ENCODE measurements around the gene C16orf95.

The C16orf95 gene

DNA sequence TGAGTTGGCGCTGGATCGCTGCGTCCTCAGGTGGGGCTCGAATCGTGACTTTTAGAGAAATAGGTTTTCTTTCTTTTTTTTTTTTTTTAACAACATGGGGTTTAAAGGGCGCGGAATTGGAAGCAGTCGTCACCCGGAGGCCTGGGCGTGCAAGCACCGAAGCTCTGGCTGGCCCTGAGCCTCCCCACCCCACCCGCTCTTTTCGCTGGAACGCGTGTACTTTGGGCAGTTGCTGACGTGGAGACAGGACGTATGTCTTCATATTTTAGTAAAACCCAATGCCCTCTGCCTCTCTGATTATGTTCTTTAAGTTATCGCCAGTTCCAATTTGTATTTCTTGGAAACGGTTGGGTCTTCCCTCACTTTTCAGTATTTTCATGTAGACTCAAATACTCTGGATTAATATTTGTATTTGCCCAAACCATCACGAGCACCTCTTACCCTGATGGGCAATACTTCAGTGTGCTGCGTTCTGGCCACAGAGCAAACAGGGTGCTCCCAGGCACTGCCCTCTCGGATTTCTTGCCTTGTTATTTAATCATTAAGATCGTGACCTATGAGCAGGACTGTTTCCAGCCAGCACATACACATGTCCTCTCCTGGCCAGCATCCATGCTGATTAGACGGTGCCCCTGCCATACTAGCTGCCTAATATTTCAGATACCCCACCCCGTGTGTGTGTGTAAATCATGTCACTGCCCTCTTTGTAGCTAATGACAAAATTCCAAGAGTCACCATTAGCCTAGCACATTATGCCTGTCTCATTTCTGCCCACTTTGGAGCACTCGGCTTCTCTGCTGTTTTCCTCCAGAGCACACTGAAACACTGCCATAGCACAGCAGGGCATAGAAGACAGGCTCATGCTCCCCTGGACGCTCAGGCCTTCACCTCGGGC, 805 bp upstream of the C16orf95 start:
- H3K4me3 ChIP-seq (ENCODE audit: low read depth, low read length): peak overlapping the region; percentile 89
- TF ChIP-seq MYC (IDR thresholded peaks at IDR 0.05; ENCODE audit: low read depth, low read length) (peak; percentile 15; the same call in 1 of the 2 replicates), CTCF (IDR thresholded peaks at IDR 0.05; ENCODE audit: low read depth, low read length) (no peak), POLR2A (IDR thresholded peaks at IDR 0.05; ENCODE audit: extremely low read depth, insufficient read length) (no peak)
- TF ChIP-seq, protein P1, sequence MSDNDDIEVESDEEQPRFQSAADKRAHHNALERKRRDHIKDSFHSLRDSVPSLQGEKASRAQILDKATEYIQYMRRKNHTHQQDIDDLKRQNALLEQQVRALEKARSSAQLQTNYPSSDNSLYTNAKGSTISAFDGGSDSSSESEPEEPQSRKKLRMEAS (IDR thresholded peaks at IDR 0.05; ENCODE audit: low read depth, low read length): no peak
- DNase-seq (ENCODE audit: low read depth): peak; percentile 69

- TF ChIP-seq POLR2A (IDR thresholded peaks at IDR 0.05; ENCODE audit: extremely low read depth, insufficient read length) (no peak), MYC (IDR thresholded peaks at IDR 0.05; ENCODE audit: low read depth, low read length) (no peak), CTCF (IDR thresholded peaks at IDR 0.05; ENCODE audit: low read depth, low read length) (no peak)
- TF ChIP-seq, protein P1 (IDR thresholded peaks at IDR 0.05; ENCODE audit: low read depth, low read length): no peak
- peak overlapping the region; percentile 89 for H3K4me3 ChIP-seq (ENCODE audit: low read depth, low read length)
- no peak for DNase-seq (ENCODE audit: low read depth)
Measured at GRCh38 chr16:87316450-87316922, 706 bp downstream of the C16orf95 start.

DNA sequence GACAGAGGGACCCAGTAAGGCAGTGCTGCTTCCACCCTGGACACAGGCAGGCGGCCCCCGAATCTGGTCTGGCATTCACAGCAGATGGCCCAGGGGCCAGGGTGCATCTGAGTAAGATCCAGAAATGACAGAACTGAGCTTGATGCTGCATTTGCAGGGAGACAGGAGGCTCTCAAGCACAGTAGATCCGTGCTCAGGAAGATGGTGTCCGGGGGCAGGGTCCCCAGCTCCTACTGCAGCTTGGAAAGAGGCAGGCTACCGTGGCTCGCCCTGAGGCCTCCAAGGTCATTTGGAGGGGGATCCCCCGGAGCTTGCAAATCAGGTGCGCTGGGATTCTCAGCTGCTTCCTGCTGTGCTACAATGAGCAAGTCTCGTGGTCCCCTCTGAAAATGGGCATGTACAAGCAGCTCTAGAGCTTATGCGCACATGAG, 2.2 kb downstream of the C16orf95 start:
- DNase-seq (ENCODE audit: low read depth): no peak
- TF ChIP-seq POLR2A (IDR thresholded peaks at IDR 0.05; ENCODE audit: extremely low read depth, insufficient read length): no peak
- no peak overlapping the region for H3K4me3 ChIP-seq (ENCODE audit: low read depth, low read length)

- no peak for DNase-seq (ENCODE audit: low read depth)
- no peak for TF ChIP-seq POLR2A (IDR thresholded peaks at IDR 0.05; ENCODE audit: extremely low read depth, insufficient read length)
- TF ChIP-seq, protein P1 (IDR thresholded peaks at IDR 0.05; ENCODE audit: low read depth, low read length): no peak
- no peak for TF ChIP-seq CTCF (IDR thresholded peaks at IDR 0.05; ENCODE audit: low read depth, low read length)
- TF ChIP-seq MYC (IDR thresholded peaks at IDR 0.05; ENCODE audit: low read depth, low read length): no peak
- H3K4me3 ChIP-seq (ENCODE audit: low read depth, low read length): no peak overlapping the region
Measured at GRCh38 chr16:87312008-87312407, 5.2 kb downstream of the C16orf95 start.

DNA sequence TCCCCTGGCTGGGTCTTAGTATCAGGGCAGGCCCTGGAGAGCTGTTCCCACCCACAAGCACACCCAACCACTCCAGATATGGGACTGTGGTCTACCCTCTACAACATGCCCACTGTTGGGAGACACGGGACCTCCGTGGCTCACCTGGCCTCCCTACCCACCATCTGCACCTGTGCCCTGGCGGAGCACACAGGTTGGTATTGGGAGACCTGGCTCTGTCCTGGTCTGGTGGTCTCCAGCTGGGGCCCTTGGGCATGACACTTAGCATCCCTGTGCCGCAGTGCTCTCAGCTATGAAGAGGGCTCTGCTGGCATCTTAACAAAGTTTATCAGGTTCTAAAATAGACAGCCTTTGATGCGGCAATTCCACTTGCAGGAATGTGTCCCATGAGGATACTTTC, 5.8 kb downstream of the C16orf95 start:
- no peak for DNase-seq (ENCODE audit: low read depth)
- H3K4me3 ChIP-seq (ENCODE audit: low read depth, low read length): no peak overlapping the region
- TF ChIP-seq MYC (IDR thresholded peaks at IDR 0.05; ENCODE audit: low read depth, low read length): no peak

- TF ChIP-seq POLR2A (IDR thresholded peaks at IDR 0.05; ENCODE audit: extremely low read depth, insufficient read length): no peak
- TF ChIP-seq CTCF (IDR thresholded peaks at IDR 0.05; ENCODE audit: low read depth, low read length): no peak
- TF ChIP-seq, protein P1 (IDR thresholded peaks at IDR 0.05; ENCODE audit: low read depth, low read length): no peak
- TF ChIP-seq MYC (IDR thresholded peaks at IDR 0.05; ENCODE audit: low read depth, low read length): no peak
- no peak overlapping the region for H3K4me3 ChIP-seq (ENCODE audit: low read depth, low read length)
- no peak for DNase-seq (ENCODE audit: low read depth)
Measured at GRCh38 chr16:87310610-87311009, 6.6 kb downstream of the C16orf95 start.
